ENCODE results near the gene DPP6. TPM values are rescaled to one million over a fixed set of nuclear protein-coding genes. Genes with fewer than 3 reads are reported as not detected.

Gene DPP6
- total and polyA plus RNA-seq, 2 experiments from 2014 or later, result not detected

GRCh38 chr7:154383045-154383444 is 330.8 kb downstream of the DPP6 start (continued):
- no peak for TF ChIP-seq REST (IDR thresholded peaks at IDR 0.05; ENCODE audit: unreplicated experiment)

GRCh38 chr7:154385214-154385613 is 333.0 kb downstream of the DPP6 start:
- no peaks in the 10 kb centered on the region; the same call in 2 of the 3 replicates for H3K36me3 Mint-ChIP-seq (ENCODE audit: low read depth)

More at GRCh38 chr7:154385214-154385613, 333.0 kb downstream of the DPP6 start:
- Histone ChIP-seq H3K36me3 (ENCODE audit: insufficient read depth) (peaks cover 8% of the 10 kb centered on the region; the same call in 1 of the 2 replicates), H3K27ac (ENCODE audit: low read depth) (no peak overlapping the region), H2AFZ (no peak overlapping the region), H4K20me1 (replicated peaks; ENCODE audit: insufficient read depth) (no peaks in the 10 kb centered on the region), H3K27me3 (ENCODE audit: insufficient read depth) (no peaks in the 10 kb centered on the region), H3K4me3 (no peak overlapping the region), H3K4me2 (no peak overlapping the region), H3K79me2 (replicated peaks; ENCODE audit: insufficient read depth) (no peaks in the 10 kb centered on the region), H3F3A (replicated peaks; ENCODE audit: low read depth) (no peaks in the 10 kb centered on the region), H3K9me2 (ENCODE audit: insufficient read depth) (no peaks in the 10 kb centered on the region), H3K4me1 (ENCODE audit: insufficient read depth) (no peaks in the 10 kb centered on the region)
- TF ChIP-seq ZNF331 (CRISPR knock-in tag; IDR thresholded peaks at IDR 0.05; ENCODE audit: low read depth) (no peak), REST (IDR thresholded peaks at IDR 0.05; ENCODE audit: unreplicated experiment) (no peak), NANOG (IDR thresholded peaks at IDR 0.05; ENCODE audit: borderline replicate concordance) (no peak), POLR2AphosphoS5 (IDR thresholded peaks at IDR 0.05; ENCODE audit: low read depth) (no peak)
- H3K27ac Mint-ChIP-seq, result no peak overlapping the region
- no peaks in the 10 kb centered on the region; the same call in 2 of the 3 replicates for H3K4me1 Mint-ChIP-seq
- H3K4me3 Mint-ChIP-seq, result no peak overlapping the region
- H3K9me3 Mint-ChIP-seq, result no peaks in the 10 kb centered on the region; the same call in 2 of the 3 replicates
- DNase-seq (ENCODE audit: low spot score) (no peak), ATAC-seq (no peak)
- peaks cover 3% of the 10 kb centered on the region for H3K27me3 Mint-ChIP-seq (ENCODE audit: insufficient read depth, low read depth, poor library complexity)
